IMR-90 (cell line): Measurements from ENCODE around the gene MNT. TPM values are rescaled to one million over a fixed set of nuclear protein-coding genes. Genes with fewer than 3 reads are reported as not detected.
A peak's percentile ranks its signal among the peaks of the same experiment; 100 is the strongest.

Experiments used
- ATAC-seq: fragments of 200-7000 bp; cut with Tn5 transposase; 2 replicates; pipeline ENCODE4 v1.9.1; 2020; ENCODE audit warnings: low read depth, mild to moderate bottlenecking, moderate library complexity
- BruUV-seq: library from RNA; stranded (reverse); fragments of 400-500 nt; replicated peaks from 2 replicates; lab custom pipeline; 2021; lab: Mats Ljungman, UMichigan
- CTCF ChIA-PET: fragments of 300-600 bp; formaldehyde crosslinking; extraction: SDS; loops from one replicate; lab custom pipeline; 2021; ENCODE audit warnings: antibody characterized with exemption; lab: Yijun Ruan, JAX
- POLR2A ChIA-PET: fragments of 300-600 bp; sonication (Branson Sonifier 250); formaldehyde crosslinking; loops from one replicate; lab custom pipeline; 2022; ENCODE audit warnings: antibody characterized with exemption; ENCODE audit not compliant: unreplicated experiment; lab: Charles Lee
- DNase-seq: peaks from one replicate; pipeline ENCODE4 v3.0.0; 2013
- H2AFZ ChIP-seq: replicated peaks from 2 replicates; pipeline ENCODE3; 2013; ENCODE audit warnings: low read length, mild to moderate bottlenecking; ENCODE audit not compliant: poor library complexity
- H2AK5ac ChIP-seq: 2 replicates; pipeline ENCODE4 v1.6.1; 2013; ENCODE audit warnings: low read depth, low read length, inconsistent platforms
- H2AK9ac ChIP-seq: replicated peaks from 2 replicates; pipeline ENCODE3; 2013; ENCODE audit warnings: mild to moderate bottlenecking, low read depth, low read length, moderate library complexity; ENCODE audit not compliant: poor library complexity
- H2BK120ac ChIP-seq: 2 replicates; pipeline ENCODE4 v1.6.1; 2013; ENCODE audit warnings: low read depth, low read length, inconsistent platforms
- H2BK15ac ChIP-seq: 3 replicates; pipeline ENCODE4 v1.6.1; 2013; ENCODE audit warnings: low read depth, low read length, inconsistent platforms
- H2BK20ac ChIP-seq: 2 replicates; pipeline ENCODE4 v1.6.1; 2013; ENCODE audit warnings: low read depth, mild to moderate bottlenecking, inconsistent platforms, low read length, moderate library complexity
- H2BK5ac ChIP-seq: 2 replicates; pipeline ENCODE4 v1.6.1; 2013; ENCODE audit warnings: mild to moderate bottlenecking, low read depth, low read length, inconsistent platforms; ENCODE audit not compliant: poor library complexity, severe bottlenecking
- H3K14ac ChIP-seq: replicated peaks from 2 replicates; pipeline ENCODE4 v1.6.1; 2013; ENCODE audit warnings: low read depth, low read length, inconsistent platforms
- H3K18ac ChIP-seq: 2 replicates; pipeline ENCODE4 v1.6.1; 2013; ENCODE audit warnings: low read depth, low read length, control low read depth
- H3K23ac ChIP-seq: 2 replicates; pipeline ENCODE4 v1.6.1; 2013; ENCODE audit warnings: low read depth, low read length, inconsistent platforms
- H3K27ac ChIP-seq: 2 replicates; pipeline ENCODE4 v1.5.1; 2013; ENCODE audit warnings: mild to moderate bottlenecking, control low read depth, low read length; ENCODE audit not compliant: insufficient read depth
- H3K27me3 ChIP-seq: 2 replicates; pipeline ENCODE4 v1.6.1; 2013; ENCODE audit warnings: low read length; ENCODE audit not compliant: control insufficient read depth, insufficient read depth
- H3K36me3 ChIP-seq: 2 replicates; pipeline ENCODE4 v1.6.1; 2013; ENCODE audit warnings: low read length, mixed read lengths; ENCODE audit not compliant: control insufficient read depth, insufficient read depth
- H3K4ac ChIP-seq: 2 replicates; pipeline ENCODE4 v1.6.1; 2013; ENCODE audit warnings: low read depth, low read length, inconsistent platforms
- H3K4me1 ChIP-seq: 2 replicates; pipeline ENCODE4 v1.6.1; 2013; ENCODE audit warnings: low read length, mixed read lengths; ENCODE audit not compliant: control insufficient read depth, insufficient read depth
- H3K4me2 ChIP-seq: 2 replicates; pipeline ENCODE4 v1.6.1; 2013; ENCODE audit warnings: low read depth, mild to moderate bottlenecking, control low read depth, low read length, moderate library complexity
- H3K4me3 ChIP-seq: 2 replicates; pipeline ENCODE4 v1.5.1; 2013; ENCODE audit warnings: low read depth, mild to moderate bottlenecking, control low read depth, low read length, moderate library complexity; ENCODE audit not compliant: insufficient read depth
- H3K56ac ChIP-seq: 2 replicates; pipeline ENCODE4 v1.6.1; 2013; ENCODE audit warnings: low read length, inconsistent platforms; ENCODE audit not compliant: insufficient read depth; ENCODE audit errors: extremely low read depth
- H3K79me1 ChIP-seq, 2 experiments: 2 replicates each; pipeline ENCODE4 v1.6.1; 2013; ENCODE audit warnings: low read length in 2 of 2, inconsistent platforms in 1 of 2, low read depth in 1 of 2
- H3K9ac ChIP-seq: 2 replicates; pipeline ENCODE4 v1.6.1; 2013; ENCODE audit warnings: low read depth, low read length, control low read depth
- H3K9me1 ChIP-seq: 2 replicates; pipeline ENCODE4 v1.6.1; 2013; ENCODE audit warnings: low read length, inconsistent platforms; ENCODE audit not compliant: insufficient read depth
- H3K9me3 ChIP-seq: 2 replicates; pipeline ENCODE4 v1.6.1; 2013; ENCODE audit warnings: low read length; ENCODE audit not compliant: control insufficient read depth, insufficient read depth
- H4K20me1 ChIP-seq: 2 replicates; pipeline ENCODE4 v1.6.1; 2013; ENCODE audit warnings: low read length, inconsistent platforms; ENCODE audit not compliant: insufficient read depth
- H4K5ac ChIP-seq: 2 replicates; pipeline ENCODE4 v1.6.1; 2013; ENCODE audit warnings: mild to moderate bottlenecking, low read depth, low read length, control low read depth
- H4K8ac ChIP-seq, 2 experiments: 2 replicates each; pipeline ENCODE4 v1.6.1; 2013; ENCODE audit warnings: low read depth in 2 of 2, low read length in 2 of 2, control low read depth in 1 of 2, inconsistent platforms in 1 of 2
- H4K91ac ChIP-seq: 2 replicates; pipeline ENCODE4 v1.6.1; 2013; ENCODE audit warnings: low read depth, low read length, inconsistent platforms; ENCODE audit not compliant: insufficient read depth
- BHLHE40 ChIP-seq: fragments of 150-350 bp; IDR thresholded peaks from 2 replicates; pipeline ENCODE4 v1.6.1; 2016; ENCODE audit warnings: mild to moderate bottlenecking, low read depth, low read length
- CEBPB ChIP-seq: IDR thresholded peaks from 2 replicates; pipeline ENCODE4 v1.6.1; 2012; ENCODE audit warnings: low read depth, low read length, improper control_type of control experiment
- CHD1 ChIP-seq: IDR thresholded peaks from 2 replicates; pipeline ENCODE4 v1.6.1; 2012; ENCODE audit warnings: low read depth, low read length, improper control_type of control experiment
- CTCF ChIP-seq: conservative IDR thresholded peaks from 2 replicates; pipeline ENCODE4 v1.5.1; 2012; ENCODE audit warnings: mild to moderate bottlenecking, low read depth, low read length, improper control_type of control experiment
- MAFK ChIP-seq: IDR thresholded peaks from 2 replicates; pipeline ENCODE4 v1.6.1; 2012; ENCODE audit warnings: low read depth, low read length, improper control_type of control experiment
- MAZ ChIP-seq: IDR thresholded peaks from 2 replicates; pipeline ENCODE4 v1.6.1; 2012; ENCODE audit warnings: low read depth, mild to moderate bottlenecking, low read length, improper control_type of control experiment, moderate library complexity, borderline replicate concordance
- MXI1 ChIP-seq: IDR thresholded peaks from 2 replicates; pipeline ENCODE4 v1.6.1; 2012; ENCODE audit warnings: low read depth, mild to moderate bottlenecking, low read length, moderate library complexity, borderline replicate concordance
- NFE2L2 ChIP-seq: fragments of 150-350 bp; IDR thresholded peaks from 2 replicates; pipeline ENCODE4 v1.6.1; 2016; ENCODE audit warnings: low read depth, mild to moderate bottlenecking, low read length
- POLR2A ChIP-seq: IDR thresholded peaks from 2 replicates; pipeline ENCODE4 v1.6.1; 2012; ENCODE audit warnings: mild to moderate bottlenecking, low read depth, low read length
- RAD21 ChIP-seq: IDR thresholded peaks from 2 replicates; pipeline ENCODE4 v1.6.1; 2012; ENCODE audit warnings: low read length, improper control_type of control experiment
- RCOR1 ChIP-seq: IDR thresholded peaks from 2 replicates; pipeline ENCODE4 v1.6.1; 2012; ENCODE audit warnings: mild to moderate bottlenecking, low read length, improper control_type of control experiment; ENCODE audit not compliant: insufficient replicate concordance
- RFX5 ChIP-seq: IDR thresholded peaks from 2 replicates; pipeline ENCODE4 v1.8.0; 2012; ENCODE audit warnings: low read depth, mild to moderate bottlenecking, low read length, moderate library complexity
- SMC3 ChIP-seq: fragments of 150-350 bp; IDR thresholded peaks from 2 replicates; pipeline ENCODE4 v1.6.1; 2016; ENCODE audit warnings: low read depth, mild to moderate bottlenecking, antibody characterized with exemption, low read length, moderate library complexity
- USF2 ChIP-seq: fragments of 150-350 bp; IDR thresholded peaks from 2 replicates; pipeline ENCODE4 v1.6.1; 2017; ENCODE audit warnings: mild to moderate bottlenecking, antibody characterized with exemption, low read length, low read depth
- WGBS, 2 experiments: methylation state at CpG; one replicate each; pipeline versions ENCODE4 v1.1.5 to v1.1.7; 2013; ENCODE audit warnings: missing lambda C conversion rate in 2 of 2; ENCODE audit not compliant: insufficient read length in 1 of 2; ENCODE audit errors: extremely low coverage in 2 of 2; 5-methylcytosine and 5-hydroxymethylcytosine counted together
- dilution Hi-C: fragments of 300-500 bp; cut with HindIII; formaldehyde crosslinking; loops from one replicate; pipeline ENCODE4 v1.14.3; 2018; ENCODE audit warnings: low sequenced_read_pairs; ENCODE audit not compliant: unreplicated experiment
- in situ Hi-C: fragments of 300-500 bp; cut with MboI; formaldehyde crosslinking; loops from 3 replicates; pipeline ENCODE4 v1.14.3; 2019; ENCODE audit warnings: low sequenced_read_pairs, inconsistent platforms, mixed read lengths
- intact Hi-C: fragments of 100-400 bp; cut with micrococcal nuclease; formaldehyde crosslinking; loops from 2 replicates; pipeline ENCODE4 v1.10.0; 2022
- polyA plus RNA-seq, 3 experiments: library from polyadenylated mRNA; depleted of rRNA; stranded (reverse); fragments of >200 nt; gene quantifications; 2 replicates each; pipeline ENCODE4 v1.2.3, GENCODE V29; 2012; ENCODE audit warnings: low replicate concordance in 1 of 3
- total RNA-seq: library from RNA; depleted of rRNA; stranded (reverse); fragments of >200 nt; gene quantifications from 2 replicates; pipeline ENCODE4 v1.2.3, GENCODE V29; 2012
- TF ChIP-seq, protein P1 (sequence below): fragments of 150-350 bp; IDR thresholded peaks from 2 replicates; pipeline ENCODE4 v1.6.1; 2016; ENCODE audit warnings: low read depth, mild to moderate bottlenecking, low read length, moderate library complexity, borderline replicate concordance

The MNT gene
- total and polyA plus RNA-seq, 2 of the 4 experiments (the other 2 are of a cell fraction), result 1.4 to 8.3 TPM

DNA sequence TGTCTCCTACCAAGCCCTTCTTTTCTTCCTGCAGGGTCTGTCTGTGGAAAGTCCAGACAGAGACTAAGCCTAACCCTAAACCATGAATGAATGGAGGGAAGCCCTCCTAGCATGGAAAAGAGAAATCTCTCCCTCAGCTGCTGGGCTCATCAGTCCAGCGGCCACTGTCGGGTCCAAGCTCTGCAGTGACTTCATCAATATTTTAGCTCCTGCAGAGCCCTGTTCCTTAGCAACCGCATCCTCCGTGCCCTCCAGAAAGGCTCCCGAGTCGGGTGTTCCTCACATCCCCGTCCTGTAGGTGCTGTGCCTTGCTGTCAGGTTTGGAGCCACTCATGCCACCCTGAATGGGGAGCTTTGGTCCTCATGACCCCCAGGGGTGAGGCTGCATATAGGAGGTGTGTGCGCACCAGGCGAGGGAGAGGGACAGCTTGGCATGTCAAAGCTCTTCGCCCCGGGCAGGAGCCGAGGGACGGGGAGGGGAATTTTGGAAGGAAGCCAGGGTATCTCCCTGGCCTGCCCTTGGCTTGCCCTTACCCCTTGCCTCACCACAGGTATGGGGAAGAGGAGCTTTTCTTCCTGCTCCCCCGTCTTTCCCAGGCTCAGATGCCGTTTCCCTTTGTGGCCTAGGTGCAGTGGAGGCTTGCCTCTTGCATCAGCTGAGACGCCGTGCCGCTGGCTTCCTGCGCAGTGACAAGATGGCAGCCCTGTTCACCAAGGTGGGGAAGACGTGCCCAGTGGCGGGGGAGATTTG, 39.7 kb downstream of the MNT start:
- Histone ChIP-seq H3K36me3 (peaks cover 37% of the 10 kb centered on the region), H3K79me1 (peaks cover 5 to 20% of the 10 kb centered on the region in 2 experiments; a peak in 2 of 4 replicates), H3K9me3 (no peaks in the 10 kb centered on the region), H2AK9ac (peak overlapping the region; percentile 77), H3K14ac (no peak overlapping the region), H4K8ac (no peak overlapping the region), H3K27me3 (no peaks in the 10 kb centered on the region), H3K4me3 (no peak overlapping the region), H4K20me1 (peaks cover 33% of the 10 kb centered on the region), H3K9me1 (peaks cover 23% of the 10 kb centered on the region), H4K5ac (no peak overlapping the region), H3K4ac (no peak overlapping the region), H3K23ac (no peak overlapping the region), H2AFZ (peak overlapping the region; percentile 41), H3K4me1 (peaks cover 8% of the 10 kb centered on the region), H3K27ac (no peak overlapping the region), H2AK5ac (peak overlapping the region; percentile 86; the same call in 1 of the 2 replicates), H2BK20ac (no peak overlapping the region), H3K4me2 (no peak overlapping the region), H3K18ac (no peak overlapping the region), H3K9ac (no peak overlapping the region), H4K91ac (no peak overlapping the region), H2BK120ac (no peak overlapping the region), H3K56ac (no peak overlapping the region), H2BK5ac (no peak overlapping the region), H2BK15ac (no peak overlapping the region; the same call in 2 of the 3 replicates)
- dilution Hi-C loops (no loop called here), intact Hi-C loops (no loop called here), in situ Hi-C loops (no loop called here)
- CTCF ChIA-PET, result no interaction called here
- no peak for DNase-seq
- no peak for ATAC-seq
- WGBS, 2 experiments, result 90% methylated on average over 6 of the region's 21 CpGs; no CpG with 5 or more reads in 1 of the 2 experiments
- BruUV-seq, result no TSS peak
- POLR2A ChIA-PET, result no interaction called here
- TF ChIP-seq RCOR1 (no peak), NFE2L2 (no peak), USF2 (no peak), MAFK (no peak), SMC3 (no peak), RFX5 (no peak), MXI1 (no peak), CHD1 (no peak), CTCF (no peak), POLR2A (no peak), CEBPB (no peak), MAZ (no peak), RAD21 (no peak), BHLHE40 (no peak)
- TF ChIP-seq, protein P1, sequence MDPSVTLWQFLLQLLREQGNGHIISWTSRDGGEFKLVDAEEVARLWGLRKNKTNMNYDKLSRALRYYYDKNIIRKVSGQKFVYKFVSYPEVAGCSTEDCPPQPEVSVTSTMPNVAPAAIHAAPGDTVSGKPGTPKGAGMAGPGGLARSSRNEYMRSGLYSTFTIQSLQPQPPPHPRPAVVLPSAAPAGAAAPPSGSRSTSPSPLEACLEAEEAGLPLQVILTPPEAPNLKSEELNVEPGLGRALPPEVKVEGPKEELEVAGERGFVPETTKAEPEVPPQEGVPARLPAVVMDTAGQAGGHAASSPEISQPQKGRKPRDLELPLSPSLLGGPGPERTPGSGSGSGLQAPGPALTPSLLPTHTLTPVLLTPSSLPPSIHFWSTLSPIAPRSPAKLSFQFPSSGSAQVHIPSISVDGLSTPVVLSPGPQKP, result no peak
